A549 (cell line): Measurements from ENCODE around the gene CACUL1. TPM values are rescaled to one million over a fixed set of nuclear protein-coding genes. Genes with fewer than 3 reads are reported as not detected.

ENCODE experiments used
- ATAC-seq, 2 experiments: fragments of 200-7000 bp in 1 of 2; fragments of >200 bp in 1 of 2; cut with Nextera tagmentation in 1 of 2; cut with Tn5 transposase in 1 of 2; 3 replicates each; pipeline versions ENCODE4 v1.8.0 to v1.9.1; 2018 to 2020; ENCODE audit warnings: mild to moderate bottlenecking in 1 of 2, moderate library complexity in 1 of 2
- CTCF ChIA-PET: fragments of 300-600 bp; sonication (Branson Sonifier 250); formaldehyde crosslinking; extraction: SDS; loops from one replicate; lab custom pipeline; 2021; ENCODE audit warnings: antibody characterized with exemption, inconsistent platforms; lab: Yijun Ruan, JAX
- POLR2A ChIA-PET: fragments of 350-600 bp; formaldehyde crosslinking; extraction: SDS; loops from one replicate; lab custom pipeline; 2021; ENCODE audit warnings: antibody characterized with exemption, inconsistent platforms; lab: Yijun Ruan, JAX
- DNase-seq, 2 experiments: peaks; one replicate each; pipeline versions ENCODE4 v3.0.0 to v3.0.0-alpha.2; 2011 to 2016; ENCODE audit warnings: low read depth in 1 of 2, low spot score in 1 of 2
- FAIRE-seq: peaks from 2 replicates; lab custom pipeline; 2011; peaks lifted over from hg19 to GRCh38; lab: Jason Lieb, UNC
- H3K27ac ChIP-seq, 2 experiments: fragments of >200 bp; sonication (Bioruptor Twin); formaldehyde crosslinking; 3 replicates each; pipeline ENCODE4 v1.5.1; 2016 to 2017
- H3K4me1 ChIP-seq: fragments of >200 bp; sonication (Bioruptor Twin); formaldehyde crosslinking; 3 replicates; pipeline ENCODE4 v1.6.1; 2016
- H3K4me2 ChIP-seq: fragments of >200 bp; sonication (Bioruptor Twin); formaldehyde crosslinking; 3 replicates; pipeline ENCODE4 v1.6.1; 2016
- H3K4me3 ChIP-seq: fragments of >200 bp; sonication (Bioruptor Twin); formaldehyde crosslinking; 3 replicates; pipeline ENCODE4 v1.5.1; 2016
- H3K9me3 ChIP-seq: fragments of >200 bp; sonication (Bioruptor Twin); formaldehyde crosslinking; 3 replicates; pipeline ENCODE4 v1.6.1; 2016
- BHLHE40 ChIP-seq: IDR thresholded peaks from 2 replicates; pipeline ENCODE4 v1.6.1; 2012; ENCODE audit warnings: low read depth, low read length, inconsistent platforms
- EP300 ChIP-seq, 2 experiments: fragments of >200 bp; sonication (Bioruptor Twin); formaldehyde crosslinking; IDR thresholded peaks; 2 replicates in 1 of 2; 3 replicates in 1 of 2; pipeline ENCODE4 v1.6.1; 2016 to 2017
- FOXS1 ChIP-seq: fragments of 250-450 bp; sonication (Bioruptor Pico); IDR thresholded peaks from 2 replicates; pipeline ENCODE4 v1.5.0; 2020; ENCODE audit warnings: mild to moderate bottlenecking, moderate library complexity
- HOXB5 ChIP-seq: fragments of 250-450 bp; sonication (Bioruptor Pico); IDR thresholded peaks from 2 replicates; pipeline ENCODE4 v1.5.0; 2020; ENCODE audit warnings: mild to moderate bottlenecking, moderate library complexity
- KDM5A ChIP-seq: fragments of 200-600 bp; sonication (generic); IDR thresholded peaks from 2 replicates; pipeline ENCODE4 v1.6.1; 2016; ENCODE audit warnings: antibody characterized with exemption, mild to moderate bottlenecking
- MAZ ChIP-seq: fragments of 150-350 bp; IDR thresholded peaks from 2 replicates; pipeline ENCODE4 v1.6.1; 2014; ENCODE audit warnings: antibody characterized with exemption, low read depth, low read length, borderline replicate concordance
- MYC ChIP-seq: IDR thresholded peaks from 2 replicates; pipeline ENCODE4 v1.6.1; 2012; ENCODE audit warnings: mild to moderate bottlenecking, inconsistent platforms, low read length, improper control_type of control experiment, borderline replicate concordance
- RARB ChIP-seq: fragments of 250-450 bp; sonication (Bioruptor Pico); IDR thresholded peaks from 2 replicates; pipeline ENCODE4 v1.8.0; 2021; ENCODE audit warnings: mild to moderate bottlenecking, moderate library complexity
- RCOR1 ChIP-seq: fragments of 150-350 bp; IDR thresholded peaks from 2 replicates; pipeline ENCODE4 v1.6.1; 2014; ENCODE audit warnings: antibody characterized with exemption, low read length, low read depth
- SMC3 ChIP-seq: fragments of >200 bp; sonication (Bioruptor Twin); formaldehyde crosslinking; IDR thresholded peaks from 3 replicates; pipeline ENCODE4 v1.6.1; 2018; ENCODE audit warnings: inconsistent platforms
- SREBF2 ChIP-seq: fragments of 450-650 bp; IDR thresholded peaks from 2 replicates; pipeline ENCODE4 v1.6.1; 2014; ENCODE audit warnings: mild to moderate bottlenecking, moderate library complexity
- WGBS: methylation state at CpG from one replicate; pipeline ENCODE4 v1.1.6; 2017; ENCODE audit errors: missing lambda C conversion rate; 5-methylcytosine and 5-hydroxymethylcytosine counted together
- polyA plus RNA-seq, 4 experiments: library from polyadenylated mRNA; depleted of rRNA in 3 of 4; stranded (reverse); fragments of >200 nt; fragmentation: RNase III in 1 of 4; extraction: RNeasy Plus Mini Kit Qiagen cat#74134 plus additional on column Dnase treatment in 1 of 4; gene quantifications; 2 replicates in 3 of 4; 3 replicates in 1 of 4; pipeline ENCODE4 v1.2.3, GENCODE V29; 2011 to 2017
- TF ChIP-seq, protein P1 (sequence below): fragments of >200 bp; sonication (Bioruptor Twin); formaldehyde crosslinking; IDR thresholded peaks from 3 replicates; pipeline ENCODE4 v1.5.1; 2016
- TF ChIP-seq, protein P2 (sequence below): IDR thresholded peaks from 2 replicates; pipeline ENCODE4 v1.6.1; 2012
- TF ChIP-seq, protein P3 (sequence below): fragments of 200-600 bp; sonication (generic); IDR thresholded peaks from 2 replicates; pipeline ENCODE4 v1.6.1; 2016; ENCODE audit warnings: antibody characterized with exemption, mild to moderate bottlenecking, moderate library complexity
- TF ChIP-seq, protein P4 (sequence below): IDR thresholded peaks from 2 replicates; pipeline ENCODE4 v1.6.1; 2012
- TF ChIP-seq, protein P5 (sequence below): fragments of 250-450 bp; sonication (Bioruptor Pico); IDR thresholded peaks from 2 replicates; pipeline ENCODE4 v1.5.0; 2020; ENCODE audit warnings: low read depth, mild to moderate bottlenecking, moderate library complexity
- TF ChIP-seq, protein P6 (sequence below): fragments of 250-450 bp; sonication (Bioruptor Pico); IDR thresholded peaks from 2 replicates; pipeline ENCODE4 v1.5.0; 2021; ENCODE audit warnings: mild to moderate bottlenecking, moderate library complexity, borderline replicate concordance

Gene CACUL1
- polyA plus RNA-seq, 2 of the 4 experiments (the other 2 are of a cell fraction): 8.7 to 15.6 TPM

DNA sequence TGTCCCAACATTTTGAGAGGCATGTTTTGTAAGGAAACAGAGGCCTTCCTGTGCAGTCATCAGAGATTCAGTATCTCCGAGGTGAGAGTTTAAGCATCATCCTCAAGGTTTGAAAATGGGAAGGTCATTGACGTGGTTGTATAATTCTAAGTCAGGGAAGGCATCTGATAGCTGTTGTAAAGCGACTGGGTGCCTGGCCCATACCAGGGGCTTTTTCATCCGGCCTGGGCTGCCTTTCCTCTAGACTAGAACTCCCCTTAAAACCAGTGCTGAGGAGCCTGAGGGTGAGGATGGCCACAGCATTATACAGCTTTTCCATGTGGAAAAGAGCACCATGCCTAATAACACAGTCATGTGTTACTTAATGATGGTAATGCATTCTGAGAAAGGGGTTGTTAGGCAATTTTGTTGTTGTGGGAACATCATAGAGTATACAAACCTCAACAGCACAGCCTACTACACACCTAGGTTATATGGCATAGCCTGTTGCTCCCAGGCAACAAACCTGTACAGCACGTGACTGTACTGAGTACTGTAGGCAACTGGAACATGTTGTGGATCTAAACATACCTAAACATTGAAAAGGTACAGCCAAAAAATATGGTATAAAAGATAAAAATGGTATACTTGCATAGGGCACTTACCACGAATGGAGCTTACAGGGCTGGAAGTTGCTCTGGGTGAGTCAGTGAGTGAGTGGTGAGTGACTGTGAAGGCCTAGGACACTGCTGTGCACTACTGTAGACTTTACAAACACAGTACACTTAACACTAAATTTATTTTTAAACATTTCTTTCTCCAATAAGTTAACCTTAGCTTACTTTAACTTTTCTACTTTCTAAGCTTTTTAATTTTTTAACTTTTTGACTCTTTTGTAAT is 13.5 kb upstream of the CACUL1 start (continued):
- TF ChIP-seq, protein P1, sequence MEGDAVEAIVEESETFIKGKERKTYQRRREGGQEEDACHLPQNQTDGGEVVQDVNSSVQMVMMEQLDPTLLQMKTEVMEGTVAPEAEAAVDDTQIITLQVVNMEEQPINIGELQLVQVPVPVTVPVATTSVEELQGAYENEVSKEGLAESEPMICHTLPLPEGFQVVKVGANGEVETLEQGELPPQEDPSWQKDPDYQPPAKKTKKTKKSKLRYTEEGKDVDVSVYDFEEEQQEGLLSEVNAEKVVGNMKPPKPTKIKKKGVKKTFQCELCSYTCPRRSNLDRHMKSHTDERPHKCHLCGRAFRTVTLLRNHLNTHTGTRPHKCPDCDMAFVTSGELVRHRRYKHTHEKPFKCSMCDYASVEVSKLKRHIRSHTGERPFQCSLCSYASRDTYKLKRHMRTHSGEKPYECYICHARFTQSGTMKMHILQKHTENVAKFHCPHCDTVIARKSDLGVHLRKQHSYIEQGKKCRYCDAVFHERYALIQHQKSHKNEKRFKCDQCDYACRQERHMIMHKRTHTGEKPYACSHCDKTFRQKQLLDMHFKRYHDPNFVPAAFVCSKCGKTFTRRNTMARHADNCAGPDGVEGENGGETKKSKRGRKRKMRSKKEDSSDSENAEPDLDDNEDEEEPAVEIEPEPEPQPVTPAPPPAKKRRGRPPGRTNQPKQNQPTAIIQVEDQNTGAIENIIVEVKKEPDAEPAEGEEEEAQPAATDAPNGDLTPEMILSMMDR: no peak
- TF ChIP-seq FOXS1 (CRISPR knock-in tag): no peak
- TF ChIP-seq MYC: no peak
- TF ChIP-seq BHLHE40: no peak
- TF ChIP-seq, protein P2, sequence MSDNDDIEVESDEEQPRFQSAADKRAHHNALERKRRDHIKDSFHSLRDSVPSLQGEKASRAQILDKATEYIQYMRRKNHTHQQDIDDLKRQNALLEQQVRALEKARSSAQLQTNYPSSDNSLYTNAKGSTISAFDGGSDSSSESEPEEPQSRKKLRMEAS: no peak
- no peak for TF ChIP-seq RCOR1
- TF ChIP-seq RARB (CRISPR knock-in tag): no peak
- no peak for TF ChIP-seq KDM5A
- no peak for TF ChIP-seq SREBF2
- TF ChIP-seq EP300 (IDR thresholded peaks at IDR 0.05): no peak
- TF ChIP-seq HOXB5: no peak
- TF ChIP-seq SMC3: no peak
- no peak for TF ChIP-seq MAZ

DNA sequence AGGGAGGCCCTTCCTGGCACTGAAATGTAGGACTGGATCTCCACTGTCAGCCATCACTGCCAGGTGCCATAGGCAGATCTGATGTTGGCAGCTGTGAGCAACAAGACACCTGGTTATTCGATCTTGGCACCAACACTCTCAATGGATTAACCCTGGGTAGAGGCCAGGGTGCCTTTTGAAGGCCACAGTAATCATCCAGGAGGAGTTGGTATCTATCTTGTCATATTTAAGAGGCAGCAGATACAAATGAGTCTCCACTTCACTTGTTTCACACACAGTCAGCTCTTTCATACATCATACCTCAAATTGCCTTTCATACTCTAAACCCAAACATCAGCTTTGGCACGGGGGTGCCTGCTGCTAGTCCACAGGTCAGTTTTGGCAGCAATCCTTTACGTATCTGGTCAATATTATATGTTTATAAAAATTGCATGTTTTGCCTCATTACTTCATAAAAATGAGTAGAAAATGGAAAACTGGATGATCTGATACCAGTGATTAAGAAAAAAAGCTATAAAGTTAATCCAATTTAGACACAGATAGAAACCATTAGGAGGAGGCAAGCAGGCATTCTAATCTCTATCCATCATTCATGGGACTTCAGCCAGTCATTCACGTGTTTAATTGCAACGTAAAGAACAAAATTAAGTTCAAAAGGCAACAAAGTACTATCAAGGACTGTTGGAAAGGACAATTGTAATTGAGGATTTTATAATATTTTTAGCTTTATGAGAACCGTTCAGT is 12.7 kb upstream of the CACUL1 start:
- no peak overlapping the region for H3K4me2 ChIP-seq
- TF ChIP-seq, protein P3, sequence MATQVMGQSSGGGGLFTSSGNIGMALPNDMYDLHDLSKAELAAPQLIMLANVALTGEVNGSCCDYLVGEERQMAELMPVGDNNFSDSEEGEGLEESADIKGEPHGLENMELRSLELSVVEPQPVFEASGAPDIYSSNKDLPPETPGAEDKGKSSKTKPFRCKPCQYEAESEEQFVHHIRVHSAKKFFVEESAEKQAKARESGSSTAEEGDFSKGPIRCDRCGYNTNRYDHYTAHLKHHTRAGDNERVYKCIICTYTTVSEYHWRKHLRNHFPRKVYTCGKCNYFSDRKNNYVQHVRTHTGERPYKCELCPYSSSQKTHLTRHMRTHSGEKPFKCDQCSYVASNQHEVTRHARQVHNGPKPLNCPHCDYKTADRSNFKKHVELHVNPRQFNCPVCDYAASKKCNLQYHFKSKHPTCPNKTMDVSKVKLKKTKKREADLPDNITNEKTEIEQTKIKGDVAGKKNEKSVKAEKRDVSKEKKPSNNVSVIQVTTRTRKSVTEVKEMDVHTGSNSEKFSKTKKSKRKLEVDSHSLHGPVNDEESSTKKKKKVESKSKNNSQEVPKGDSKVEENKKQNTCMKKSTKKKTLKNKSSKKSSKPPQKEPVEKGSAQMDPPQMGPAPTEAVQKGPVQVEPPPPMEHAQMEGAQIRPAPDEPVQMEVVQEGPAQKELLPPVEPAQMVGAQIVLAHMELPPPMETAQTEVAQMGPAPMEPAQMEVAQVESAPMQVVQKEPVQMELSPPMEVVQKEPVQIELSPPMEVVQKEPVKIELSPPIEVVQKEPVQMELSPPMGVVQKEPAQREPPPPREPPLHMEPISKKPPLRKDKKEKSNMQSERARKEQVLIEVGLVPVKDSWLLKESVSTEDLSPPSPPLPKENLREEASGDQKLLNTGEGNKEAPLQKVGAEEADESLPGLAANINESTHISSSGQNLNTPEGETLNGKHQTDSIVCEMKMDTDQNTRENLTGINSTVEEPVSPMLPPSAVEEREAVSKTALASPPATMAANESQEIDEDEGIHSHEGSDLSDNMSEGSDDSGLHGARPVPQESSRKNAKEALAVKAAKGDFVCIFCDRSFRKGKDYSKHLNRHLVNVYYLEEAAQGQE: no peak
- no peak for TF ChIP-seq FOXS1 (CRISPR knock-in tag)
- TF ChIP-seq, protein P4, sequence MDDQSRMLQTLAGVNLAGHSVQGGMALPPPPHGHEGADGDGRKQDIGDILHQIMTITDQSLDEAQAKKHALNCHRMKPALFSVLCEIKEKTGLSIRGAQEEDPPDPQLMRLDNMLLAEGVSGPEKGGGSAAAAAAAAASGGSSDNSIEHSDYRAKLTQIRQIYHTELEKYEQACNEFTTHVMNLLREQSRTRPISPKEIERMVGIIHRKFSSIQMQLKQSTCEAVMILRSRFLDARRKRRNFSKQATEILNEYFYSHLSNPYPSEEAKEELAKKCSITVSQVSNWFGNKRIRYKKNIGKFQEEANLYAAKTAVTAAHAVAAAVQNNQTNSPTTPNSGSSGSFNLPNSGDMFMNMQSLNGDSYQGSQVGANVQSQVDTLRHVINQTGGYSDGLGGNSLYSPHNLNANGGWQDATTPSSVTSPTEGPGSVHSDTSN: no peak
- TF ChIP-seq, protein P5, sequence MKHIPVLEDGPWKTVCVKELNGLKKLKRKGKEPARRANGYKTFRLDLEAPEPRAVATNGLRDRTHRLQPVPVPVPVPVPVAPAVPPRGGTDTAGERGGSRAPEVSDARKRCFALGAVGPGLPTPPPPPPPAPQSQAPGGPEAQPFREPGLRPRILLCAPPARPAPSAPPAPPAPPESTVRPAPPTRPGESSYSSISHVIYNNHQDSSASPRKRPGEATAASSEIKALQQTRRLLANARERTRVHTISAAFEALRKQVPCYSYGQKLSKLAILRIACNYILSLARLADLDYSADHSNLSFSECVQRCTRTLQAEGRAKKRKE (CRISPR knock-in tag): no peak
- TF ChIP-seq, protein P6, sequence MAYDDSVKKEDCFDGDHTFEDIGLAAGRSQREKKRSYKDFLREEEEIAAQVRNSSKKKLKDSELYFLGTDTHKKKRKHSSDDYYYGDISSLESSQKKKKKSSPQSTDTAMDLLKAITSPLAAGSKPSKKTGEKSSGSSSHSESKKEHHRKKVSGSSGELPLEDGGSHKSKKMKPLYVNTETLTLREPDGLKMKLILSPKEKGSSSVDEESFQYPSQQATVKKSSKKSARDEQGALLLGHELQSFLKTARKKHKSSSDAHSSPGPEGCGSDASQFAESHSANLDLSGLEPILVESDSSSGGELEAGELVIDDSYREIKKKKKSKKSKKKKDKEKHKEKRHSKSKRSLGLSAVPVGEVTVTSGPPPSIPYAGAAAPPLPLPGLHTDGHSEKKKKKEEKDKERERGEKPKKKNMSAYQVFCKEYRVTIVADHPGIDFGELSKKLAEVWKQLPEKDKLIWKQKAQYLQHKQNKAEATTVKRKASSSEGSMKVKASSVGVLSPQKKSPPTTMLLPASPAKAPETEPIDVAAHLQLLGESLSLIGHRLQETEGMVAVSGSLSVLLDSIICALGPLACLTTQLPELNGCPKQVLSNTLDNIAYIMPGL (CRISPR knock-in tag): no peak
- TF ChIP-seq, all 56 proteins: peak for 0
- Histone ChIP-seq H3K4me1 (no peaks in the 10 kb centered on the region), H3K9me3 (0 out of 3 replicates have a peak, but pooled peaks cover 2% of the 10 kb centered on the region), H3K4me3 (no peak overlapping the region), H3K27ac (no peak overlapping the region)
- FAIRE-seq: no peak
- no peak for DNase-seq
- ChIA-PET CTCF (interaction anchor here (0.9 to 1.2 kb wide), 2 partner anchors 8 to 10 kb away, joined by 3 read pairs; no protein-coding TSS in a partner anchor), POLR2A (no interaction called here)
- WGBS: 56% methylated on average over 6 of the region's 6 CpGs
- no peak for ATAC-seq
